GM12878 (cell line): Measurements from ENCODE around the gene FETUB. TPM values are rescaled to one million over a fixed set of nuclear protein-coding genes. Genes with fewer than 3 reads are reported as not detected.

Source experiments
- ATAC-seq: fragments of 200-7000 bp; cut with Tn5 transposase; 3 replicates; pipeline ENCODE4 v1.9.1; 2020; ENCODE audit warnings: mild to moderate bottlenecking, moderate library complexity
- BruUV-seq: library from RNA; stranded (reverse); fragments of 400-500 nt; replicated peaks from 2 replicates; lab custom pipeline; 2021; lab: Mats Ljungman, UMichigan
- CTCF ChIA-PET: fragments of 300-600 bp; sonication (Branson Sonifier 250); formaldehyde crosslinking; extraction: SDS; loops from one replicate; lab custom pipeline; 2021; ENCODE audit warnings: inconsistent platforms; lab: Yijun Ruan, JAX
- POLR2A ChIA-PET: fragments of 350-600 bp; formaldehyde crosslinking; extraction: SDS; loops from one replicate; lab custom pipeline; 2021; ENCODE audit warnings: inconsistent platforms; lab: Charles Lee
- RAD21 ChIA-PET: fragments of 300-600 bp; sonication (Branson Sonifier 250); formaldehyde crosslinking; loops from one replicate; lab custom pipeline; 2023; ENCODE audit warnings: antibody characterized with exemption; ENCODE audit not compliant: unreplicated experiment; lab: Charles Lee
- SMC1A ChIA-PET: fragments of 300-600 bp; sonication (Branson Sonifier 250); formaldehyde crosslinking; loops from one replicate; lab custom pipeline; 2023; ENCODE audit not compliant: unreplicated experiment, uncharacterized antibody; lab: Charles Lee
- DNase-seq: peaks from one replicate; pipeline ENCODE4 v3.0.0-alpha.2; 2011; ENCODE audit warnings: low read depth, low spot score
- FAIRE-seq: peaks from 3 replicates; lab custom pipeline; 2011; peaks lifted over from hg19 to GRCh38; lab: Jason Lieb, UNC
- H2AFZ ChIP-seq: 2 replicates; pipeline ENCODE4 v1.6.0; 2011; ENCODE audit warnings: low read depth, low read length, control low read depth; ENCODE audit not compliant: control insufficient read depth
- H3K27ac ChIP-seq: 2 replicates; pipeline ENCODE4 v1.5.1; 2011; ENCODE audit warnings: control low read depth; ENCODE audit not compliant: control insufficient read depth, insufficient read depth
- H3K27me3 ChIP-seq, 2 experiments: replicated peaks in 1 of 2; 2 replicates each; pipeline versions ENCODE4 v1.6.0 to v1.6.1; 2011; ENCODE audit warnings: low read length in 1 of 2; ENCODE audit not compliant: control insufficient read depth in 2 of 2, insufficient read depth in 2 of 2
- H3K36me3 ChIP-seq, 2 experiments: 2 replicates each; pipeline ENCODE4 v1.5.1; 2011; ENCODE audit warnings: low read length in 1 of 2; ENCODE audit not compliant: control insufficient read depth in 2 of 2, insufficient read depth in 2 of 2
- H3K4me1 ChIP-seq: 2 replicates; pipeline ENCODE4 v1.6.1; 2011; ENCODE audit warnings: mild to moderate bottlenecking, low read length, moderate library complexity, mixed read lengths; ENCODE audit not compliant: control insufficient read depth, insufficient read depth
- H3K4me2 ChIP-seq: 2 replicates; pipeline ENCODE4 v1.6.0; 2011; ENCODE audit warnings: control low read depth; ENCODE audit not compliant: control insufficient read depth, insufficient read depth
- H3K4me3 ChIP-seq: fragments of 200-600 bp; sonication (generic); 2 replicates; pipeline ENCODE4 v1.5.1; 2016
- H3K79me2 ChIP-seq: 2 replicates; pipeline ENCODE4 v1.6.0; 2011; ENCODE audit warnings: low read length; ENCODE audit not compliant: control insufficient read depth, insufficient read depth
- H3K9ac ChIP-seq: 2 replicates; pipeline ENCODE4 v1.8.0; 2011; ENCODE audit warnings: low read length, control low read depth, mixed read lengths; ENCODE audit not compliant: control insufficient read depth, insufficient read depth
- H3K9me3 ChIP-seq: replicated peaks from 3 replicates; pipeline ENCODE4 v1.5.1; 2011; ENCODE audit warnings: mild to moderate bottlenecking, low read length; ENCODE audit not compliant: control insufficient read depth, insufficient read depth
- H4K20me1 ChIP-seq: 2 replicates; pipeline ENCODE4 v1.6.0; 2011; ENCODE audit not compliant: control insufficient read depth, insufficient read depth
- BRCA1 ChIP-seq: IDR thresholded peaks from 2 replicates; pipeline ENCODE4 v1.6.1; 2011; ENCODE audit warnings: low read depth, low read length, improper control_type of control experiment
- CUX1 ChIP-seq: IDR thresholded peaks from 2 replicates; pipeline ENCODE4 v1.6.1; 2012; ENCODE audit warnings: improper control_type of control experiment, low read depth, low read length; ENCODE audit not compliant: insufficient replicate concordance
- FOS ChIP-seq: IDR thresholded peaks from 3 replicates; pipeline ENCODE4 v1.6.1; 2011; ENCODE audit warnings: borderline replicate concordance; ENCODE audit not compliant: insufficient read length; ENCODE audit errors: extremely low read depth
- GATAD2B ChIP-seq: fragments of 450-650 bp; conservative IDR thresholded peaks from 2 replicates; pipeline ENCODE4 v1.6.1; 2017; ENCODE audit warnings: low read depth, mild to moderate bottlenecking, moderate library complexity
- IKZF2 ChIP-seq, 2 experiments: fragments of 450-650 bp; IDR thresholded peaks; 2 replicates each; pipeline ENCODE4 v1.6.1; 2017; ENCODE audit warnings: mild to moderate bottlenecking in 2 of 2, moderate library complexity in 2 of 2
- KAT2A ChIP-seq: conservative IDR thresholded peaks from 2 replicates; pipeline ENCODE4 v1.6.1; 2011; ENCODE audit warnings: low read depth, low read length; ENCODE audit not compliant: control insufficient read depth
- NFIC ChIP-seq: IDR thresholded peaks from 2 replicates; pipeline ENCODE4 v1.6.1; 2012; ENCODE audit warnings: low read depth, mild to moderate bottlenecking, inconsistent platforms, low read length, moderate library complexity
- PAX5 ChIP-seq: IDR thresholded peaks from 2 replicates; pipeline ENCODE4 v1.6.1; 2011; ENCODE audit warnings: low read depth, low read length, borderline replicate concordance
- PKNOX1 ChIP-seq: fragments of 450-650 bp; IDR thresholded peaks from 2 replicates; pipeline ENCODE4 v1.6.1; 2016; ENCODE audit warnings: mild to moderate bottlenecking
- POLR2A ChIP-seq: IDR thresholded peaks from 2 replicates; pipeline ENCODE4 v1.6.1; 2011; ENCODE audit warnings: low read depth, mild to moderate bottlenecking, low read length
- RUNX3 ChIP-seq: IDR thresholded peaks from 2 replicates; pipeline ENCODE4 v1.6.1; 2012; ENCODE audit warnings: low read length, inconsistent platforms
- YBX1 ChIP-seq: fragments of 450-650 bp; IDR thresholded peaks from 2 replicates; pipeline ENCODE4 v1.6.1; 2016; ENCODE audit warnings: antibody characterized with exemption
- ZNF207 ChIP-seq: fragments of 450-650 bp; IDR thresholded peaks from 2 replicates; pipeline ENCODE4 v1.6.1; 2014; ENCODE audit warnings: antibody characterized with exemption, mild to moderate bottlenecking, borderline replicate concordance
- WGBS: methylation state at CpG from one replicate; pipeline ENCODE4 v1.1.6; 2016; ENCODE audit warnings: low lambda C conversion rate; ENCODE audit not compliant: insufficient replicate concordance, insufficient coverage; ENCODE audit errors: missing lambda C conversion rate; 5-methylcytosine and 5-hydroxymethylcytosine counted together
- in situ Hi-C: fragments of 300-500 bp; cut with MboI; formaldehyde crosslinking; loops from 9 replicates; pipeline ENCODE4 v1.14.3; 2018; ENCODE audit warnings: mixed read lengths
- intact Hi-C: fragments of 100-400 bp; cut with micrococcal nuclease; formaldehyde crosslinking; loops from one replicate; pipeline ENCODE4 v1.14.2; 2022; ENCODE audit not compliant: unreplicated experiment
- polyA plus RNA-seq, 11 experiments: library from polyadenylated mRNA; depleted of rRNA in 4 of 11; unstranded in 6 of 11; stranded (reverse) in 5 of 11; fragments of >200 nt; fragmentation: Nextera tagmentation in 4 of 11; fragmentation: Illumina TruSeq in 1 of 11; extraction: Ambion mirVana in 4 of 11; extraction: Trizol in 1 of 11; gene quantifications; 1 replicate in 1 of 11; 2 replicates in 10 of 11; pipeline versions ENCODE4 v1.2.1 to v1.2.3, GENCODE V29; 2011 to 2016; ENCODE audit warnings: inconsistent platforms in 2 of 11, missing spikeins in 2 of 11, low read depth in 1 of 11
- total RNA-seq, 4 experiments: library from RNA; depleted of rRNA in 3 of 4; stranded (reverse); fragments of >200 nt in 3 of 4; fragmentation: Illumina TruSeq in 1 of 4; extraction: Trizol in 1 of 4; gene quantifications; 2 replicates each; pipeline versions ENCODE4 v1.2.1 to v1.2.3, GENCODE V29; 2013 to 2021

The FETUB gene
- total and polyA plus RNA-seq, 10 of the 15 experiments (the other 5 are each of a cell fraction or from before 2014, with no cell fraction given), result not detected

DNA sequence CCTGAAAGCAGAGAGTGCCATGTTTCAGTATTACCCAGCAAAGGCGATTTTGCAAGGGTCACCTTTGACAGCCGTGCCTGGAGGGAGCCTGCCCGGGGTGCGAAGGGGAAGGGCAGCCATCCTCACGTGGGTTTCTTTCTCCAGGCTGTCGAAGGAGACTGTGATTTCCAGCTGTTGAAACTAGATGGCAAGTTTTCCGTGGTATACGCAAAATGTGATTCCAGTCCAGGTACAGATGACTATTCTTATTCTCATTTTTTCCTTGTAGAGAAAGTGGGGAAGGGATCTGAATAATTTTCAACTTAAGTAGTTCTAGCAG lies 23.9 kb upstream of the FETUB start:
- CTCF ChIA-PET, result interaction anchor here (1.0 to 7.7 kb wide), 56 partner anchors 8 to 956 kb away, joined by 3 to 183 read pairs (median 6); partner anchors contain the start of genes CRYGS, DNAJB11, FETUB and TBCCD1

More for the DNA sequence above, 23.9 kb upstream of the FETUB start:
- TF ChIP-seq KAT2A (no peak), IKZF2 (IDR thresholded peaks at IDR 0.05) (no peak), RUNX3 (no peak), NFIC (no peak), PKNOX1 (no peak), ZNF207 (no peak), PAX5 (no peak), POLR2A (no peak), BRCA1 (no peak), GATAD2B (no peak), FOS (no peak), YBX1 (no peak), CUX1 (no peak)
- no peak for DNase-seq
- Histone ChIP-seq H3K9me3 (no peaks in the 10 kb centered on the region), H4K20me1 (no peaks in the 10 kb centered on the region), H3K9ac (no peak overlapping the region), H3K27me3 (peaks cover 2 to 3% of the 10 kb centered on the region in 2 experiments; a peak in 3 of 4 replicates), H3K4me2 (no peak overlapping the region), H3K36me3 (no peaks in the 10 kb centered on the region), H3K79me2 (no peaks in the 10 kb centered on the region), H3K4me3 (no peak overlapping the region), H3K27ac (no peak overlapping the region), H2AFZ (no peak overlapping the region), H3K4me1 (peaks cover 7% of the 10 kb centered on the region)
- intact Hi-C loops (loop anchor here (2.0 to 10.0 kb wide), 3 partner anchors 359 to 639 kb away; no protein-coding TSS in a partner anchor), in situ Hi-C loops (loop anchor here (5.0 kb wide), 1 partner anchor 206 kb away; no protein-coding TSS in a partner anchor)
- FAIRE-seq, result no peak
- no TSS peak for BruUV-seq
- ATAC-seq, result no peak
- ChIA-PET POLR2A (interaction anchor here (1.0 to 1.1 kb wide), 3 partner anchors 167 to 203 kb away, joined by 3 to 4 read pairs (median 3); partner anchors contain the start of gene EIF4A2), RAD21 (interaction anchor here (0.8 to 4.6 kb wide), 18 partner anchors 10 to 956 kb away, joined by 3 to 45 read pairs (median 7); no protein-coding TSS in a partner anchor), SMC1A (interaction anchor here (0.6 to 5.7 kb wide), 19 partner anchors 26 to 662 kb away, joined by 3 to 38 read pairs (median 4); partner anchors contain the start of gene DNAJB11)
- 80% methylated on average over 8 of the region's 8 CpGs for WGBS
